Body of pancreas (tissue), 4 donors: Measurements from ENCODE around the gene IGF2BP2. TPM values are rescaled to one million over a fixed set of nuclear protein-coding genes. Genes with fewer than 3 reads are reported as not detected.
"Not testable (repeated sequence)": the region's sequence is repeated elsewhere in the genome, so short reads cannot be mapped to it uniquely, and the experiment has no call there.

Experiments used
- ATAC-seq: fragments of 150-250 bp; one replicate; pipeline ENCODE4 v1.9.1; 2016
- DNase-seq, 4 donors: peaks; one replicate each; pipeline ENCODE4 v3.0.0-alpha.2; 2019
- H3K27ac ChIP-seq, 4 donors: fragments of 200-600 bp; sonication (generic); 1 replicate in 3 of 4; 2 replicates in 1 of 4; pipeline versions ENCODE4 v1.5.1 to v1.6.1; 2016 to 2019; ENCODE audit warnings: mild to moderate bottlenecking in 1 of 4, mixed read lengths in 1 of 4, moderate library complexity in 1 of 4
- H3K27me3 ChIP-seq, 2 donors: fragments of 200-600 bp; sonication (generic); one replicate each; pipeline ENCODE4 v1.6.0; 2016; ENCODE audit warnings: mild to moderate bottlenecking in 1 of 2
- H3K36me3 ChIP-seq, 2 donors: fragments of 200-600 bp; sonication (generic); replicated peaks in 1 of 2; 2 replicates each; pipeline ENCODE4 v1.5.1; 2016; ENCODE audit warnings: low read depth in 2 of 2; ENCODE audit not compliant: insufficient read depth in 1 of 2
- H3K4me1 ChIP-seq: fragments of 200-600 bp; sonication (generic); one replicate; pipeline ENCODE4 v1.6.0; 2016
- H3K4me3 ChIP-seq, 2 donors: fragments of 200-600 bp; sonication (generic); 1 replicate in 1 of 2; 2 replicates in 1 of 2; pipeline ENCODE4 v1.5.1; 2016 to 2019
- H3K9me3 ChIP-seq, 3 donors: fragments of 200-600 bp; sonication (generic); 1 replicate in 2 of 3; 2 replicates in 1 of 3; pipeline ENCODE4 v1.5.1; 2016
- CTCF ChIP-seq, 7 experiments: fragments of 450-650 bp in 4 of 7; fragments of 200-600 bp in 3 of 7; sonication (generic) in 3 of 7; IDR thresholded peaks; one replicate each; pipeline ENCODE4 v1.5.1; 2016 to 2019; ENCODE audit warnings: antibody characterized with exemption in 7 of 7
- POLR2A ChIP-seq, 3 donors: fragments of 450-650 bp; IDR thresholded peaks; one replicate each; pipeline ENCODE4 v1.6.1; 2016; ENCODE audit warnings: antibody characterized with exemption in 3 of 3, mild to moderate bottlenecking in 2 of 3
- WGBS, 2 donors: methylation state at CpG; one replicate each; pipeline ENCODE4 v1.1.5; 2017; 5-methylcytosine and 5-hydroxymethylcytosine counted together
- intact Hi-C: fragments of 100-400 bp; cut with DNase I; formaldehyde crosslinking; loops from one replicate; pipeline ENCODE4 v1.15.1; 2023
- total RNA-seq, 2 donors: library from RNA; depleted of rRNA; stranded (reverse); fragments of >200 nt; gene quantifications; one replicate each; pipeline ENCODE4 v1.1.0, GENCODE V29; 2016

The IGF2BP2 gene
- total RNA-seq, 2 donors from 2014 or later = 19.4 to 25.2 TPM

- Histone ChIP-seq H3K27ac (no peak overlapping the region), H3K36me3 (no peaks in the 10 kb centered on the region), H3K4me3 (no peak overlapping the region), H3K4me1 (no peaks in the 10 kb centered on the region), H3K9me3 (no peaks in the 10 kb centered on the region), H3K27me3 (no peaks in the 10 kb centered on the region)
- WGBS, 2 donors = 94 to 96% methylated on average over 10 of the region's 10 CpGs
- intact Hi-C loops = no loop called here
- DNase-seq (no peak), ATAC-seq (no peak)
- TF ChIP-seq POLR2A (IDR thresholded peaks at IDR 0.05) (no peak), CTCF (IDR thresholded peaks at IDR 0.05) (no peak)
These were observed 177.0 kb downstream of the IGF2BP2 start for GRCh38 chr3:185647880-185648210.

DNA sequence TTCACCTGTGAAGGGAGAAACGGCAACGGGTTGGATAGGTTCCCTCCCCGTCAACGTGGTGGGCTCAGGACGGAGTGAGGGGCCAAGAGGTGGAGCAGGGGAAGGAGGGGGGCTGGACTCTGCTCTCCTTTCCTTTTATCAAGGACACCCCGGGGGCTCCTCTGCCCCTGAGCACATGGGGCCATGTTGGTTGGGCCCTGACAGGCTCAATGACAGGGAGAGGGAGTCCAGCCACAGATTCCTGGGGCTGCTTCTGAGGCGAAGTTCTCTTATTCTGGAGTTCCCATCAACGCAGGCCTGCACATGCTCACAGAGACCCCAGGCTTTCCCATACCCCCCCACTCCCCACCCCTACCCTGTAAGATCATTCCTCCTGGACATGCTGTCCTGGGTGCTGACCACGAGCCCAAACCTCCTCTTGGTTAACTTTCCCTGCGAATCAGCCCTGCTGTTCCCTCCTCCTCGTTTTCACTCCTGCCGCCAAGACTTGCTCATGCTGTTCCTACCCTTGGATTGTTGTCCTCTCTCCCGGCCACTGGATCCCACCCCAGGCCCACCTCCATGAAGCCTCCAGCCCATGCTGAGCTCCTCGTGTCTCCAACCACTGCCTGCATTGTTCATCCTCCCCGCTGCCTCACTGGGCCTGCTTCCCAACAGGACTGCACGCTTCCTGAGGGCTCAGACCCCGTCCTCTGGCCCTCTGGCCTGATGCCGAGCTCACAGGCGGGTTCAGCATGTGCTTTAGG, 177.5 kb downstream of the IGF2BP2 start:
- Histone ChIP-seq H3K36me3 (no peaks in the 10 kb centered on the region), H3K27me3 (no peaks in the 10 kb centered on the region), H3K4me3 (no peak overlapping the region), H3K4me1 (no peaks in the 10 kb centered on the region), H3K27ac (no peak overlapping the region), H3K9me3 (no peaks in the 10 kb centered on the region)
- TF ChIP-seq CTCF (IDR thresholded peaks at IDR 0.05) (no peak), POLR2A (IDR thresholded peaks at IDR 0.05) (no peak)
- WGBS, 2 donors = 82 to 88% methylated on average over 17 to 19 of the region's 19 CpGs
- ATAC-seq (no peak), DNase-seq (no peak)
- intact Hi-C loops = no loop called here

DNA sequence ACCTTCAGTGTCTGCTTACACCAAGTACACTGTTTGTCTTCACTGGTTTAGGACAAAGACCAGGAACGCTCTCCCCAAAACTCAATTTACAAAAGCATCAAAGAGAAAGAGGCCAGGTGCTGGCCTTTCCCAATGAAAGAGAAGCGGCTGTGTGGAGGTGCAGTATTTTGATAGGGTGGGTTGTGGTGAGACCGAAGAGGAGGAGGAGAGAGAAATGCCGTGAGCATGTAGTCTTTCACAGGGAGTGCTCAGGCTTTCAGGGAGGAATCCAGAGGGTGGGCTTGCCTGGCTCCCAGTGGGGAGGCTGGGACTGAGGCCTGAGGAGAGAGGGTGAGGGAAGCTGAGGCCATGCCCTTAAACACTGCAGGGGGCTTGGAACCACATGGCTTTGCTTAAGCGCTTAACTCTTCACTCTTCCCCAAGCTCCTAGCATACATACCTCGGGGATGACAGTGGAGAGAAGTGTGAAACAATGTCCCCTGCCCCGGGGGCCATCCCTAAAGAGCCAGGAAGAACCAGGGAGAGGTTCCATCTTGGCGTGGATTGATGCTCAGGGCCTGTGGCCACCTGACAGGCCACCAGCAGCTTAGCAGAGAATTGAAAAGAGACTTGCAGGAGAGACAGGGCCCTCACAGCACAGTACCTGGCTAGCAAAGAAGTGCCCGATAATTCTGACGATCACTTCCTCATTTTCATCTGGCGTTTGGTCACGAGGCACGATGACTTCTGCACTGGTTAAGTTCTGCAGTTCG, 178.3 kb downstream of the IGF2BP2 start:
- no peak for DNase-seq
- no peak for TF ChIP-seq CTCF (IDR thresholded peaks at IDR 0.05)
- TF ChIP-seq POLR2A (IDR thresholded peaks at IDR 0.05) = no peak
- no peaks in the 10 kb centered on the region for H3K27me3 ChIP-seq
- ATAC-seq = no peak
- no peak overlapping the region for H3K27ac ChIP-seq
- no peaks in the 10 kb centered on the region for H3K36me3 ChIP-seq
- H3K4me1 ChIP-seq = no peaks in the 10 kb centered on the region
- no peaks in the 10 kb centered on the region for H3K9me3 ChIP-seq
- 65 to 75% methylated on average over 14 of the region's 14 CpGs for whole genome bisulfite sequencing, 2 donors
- no peak overlapping the region for H3K4me3 ChIP-seq
- intact Hi-C loops = no loop called here

- ATAC-seq (no peak), DNase-seq (no peak)
- intact Hi-C loops = no loop called here
- Histone ChIP-seq H3K4me1 (no peaks in the 10 kb centered on the region), H3K27ac (no peak overlapping the region), H3K9me3 (no peaks in the 10 kb centered on the region), H3K27me3 (no peaks in the 10 kb centered on the region), H3K36me3 (no peaks in the 10 kb centered on the region), H3K4me3 (no peak overlapping the region)
- TF ChIP-seq POLR2A (IDR thresholded peaks at IDR 0.05) = no peak
- TF ChIP-seq CTCF (IDR thresholded peaks at IDR 0.05) = no peak
- 78 to 80% methylated on average over 11 to 14 of the region's 16 CpGs for WGBS, 2 donors
These were observed 179.1 kb downstream of the IGF2BP2 start for GRCh38 chr3:185645596-185646381.

DNA sequence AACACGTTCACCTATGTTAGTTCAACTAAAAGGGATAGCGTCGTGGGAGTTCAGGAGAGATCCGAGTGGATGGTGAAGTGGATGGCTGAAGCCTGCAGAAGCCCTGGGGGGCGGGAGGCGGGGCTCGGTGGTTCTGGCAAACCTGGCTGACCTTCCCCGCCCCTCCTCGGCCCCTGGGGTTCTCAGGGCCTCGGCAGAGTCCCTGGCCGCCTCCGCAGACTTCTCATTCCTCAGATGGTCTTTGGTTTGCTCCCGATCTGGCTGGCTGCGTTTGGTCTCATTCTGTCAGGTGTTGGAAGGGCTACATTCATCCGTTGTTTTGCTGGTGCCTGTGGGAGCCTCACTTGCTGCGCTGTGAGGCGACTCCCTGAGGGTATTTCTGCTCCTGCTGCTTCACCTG, 179.7 kb downstream of the IGF2BP2 start:
- DNase-seq, intact Hi-C loops, H3K4me1 ChIP-seq, H3K9me3 ChIP-seq, H3K4me3 ChIP-seq, H3K27me3 ChIP-seq, H3K27ac ChIP-seq, ATAC-seq, H3K36me3 ChIP-seq: not testable (repeated sequence)
- WGBS, 2 donors = 63 to 73% methylated on average over 15 to 16 of the region's 17 CpGs
